Pancreas (tissue), 10 donors: ENCODE data around the gene MAGEA10. TPM values are rescaled to one million over a fixed set of nuclear protein-coding genes. Genes with fewer than 3 reads are reported as not detected.
"Not testable (repeated sequence)": the region's sequence is repeated elsewhere in the genome, so short reads cannot be mapped to it uniquely, and the experiment has no call there.

ENCODE experiments used
- ATAC-seq, 4 donors: fragments of 200-7000 bp; cut with Tn5 transposase; one replicate each; pipeline versions ENCODE4 v1.8.0 to v1.9.1; 2020; ENCODE audit warnings: mild to moderate bottlenecking in 4 of 4, moderate library complexity in 4 of 4
- DNase-seq, 6 donors: peaks; one replicate each; pipeline ENCODE4 v3.0.0-alpha.2; 2020
- FAIRE-seq: peaks from 2 replicates; lab custom pipeline; 2012; peaks lifted over from hg19 to GRCh38; lab: Jason Lieb, UNC
- H3K27ac ChIP-seq, 4 donors: fragments of 200-600 bp; sonication (generic); 1 replicate in 3 of 4; 2 replicates in 1 of 4; pipeline versions ENCODE4 v1.5.0 to v1.8.0; 2020
- H3K27me3 ChIP-seq, 4 donors: fragments of 200-600 bp; one replicate each; pipeline ENCODE4 v1.8.0; 2021
- H3K36me3 ChIP-seq, 3 donors: fragments of 200-600 bp; sonication (generic) in 1 of 3; one replicate each; pipeline versions ENCODE4 v1.5.0 to v1.8.0; 2020 to 2021
- H3K4me1 ChIP-seq, 3 donors: fragments of 200-600 bp; one replicate each; pipeline ENCODE4 v1.8.0; 2021
- H3K4me3 ChIP-seq, 4 donors: fragments of 200-600 bp; sonication (generic) in 2 of 4; one replicate each; pipeline versions ENCODE4 v1.5.0 to v1.8.0; 2020 to 2021
- H3K9me3 ChIP-seq, 4 donors: fragments of 200-600 bp; one replicate each; pipeline ENCODE4 v1.8.0; 2021
- WGBS, 2 donors: extraction: QIAGEN DNeasy Blood & Tissue Kit; methylation state at CpG; one replicate each; pipeline ENCODE4 v1.1.7; 2013; 5-methylcytosine and 5-hydroxymethylcytosine counted together
- intact Hi-C, 3 donors: fragments of 100-400 bp; cut with DNase I; formaldehyde crosslinking; loops; one replicate each; pipeline versions ENCODE4 v1.11.1 to v1.14.2; 2022
- polyA plus RNA-seq, 2 donors: library from polyadenylated mRNA; stranded (reverse); fragments of 200-250 nt; gene quantifications; one replicate each; pipeline ENCODE4 v1.2.3, GENCODE V29; 2013
- total RNA-seq, 6 donors: library from RNA; stranded (reverse); fragmentation: NEBNext Ultra II Directional in 4 of 6; extraction: Animal tissue kit (Norgen Biotek cat#: 25700) in 4 of 6; gene quantifications; one replicate each; pipeline versions ENCODE4 v1.2.1 to v1.2.4, GENCODE V29; 2021 to 2023
- TF ChIP-seq, protein P1 (sequence below), 4 donors: fragments of 200-600 bp; sonication (generic) in 3 of 4; IDR thresholded peaks; one replicate each; pipeline versions ENCODE4 v1.5.0 to v1.8.0; 2021; ENCODE audit warnings: antibody characterized with exemption in 4 of 4
- donor health status: healthy with polysubstance abuse.
- donor health status: DM: no; HTN: no; CAD: no; lungs with moderate emphysema.
- donor health status: DM: no; HTN: no; CAD: no.
- donor health status: control.
- donor health status: control.
- donor health status: Bipolar disorder and iron deficiency.
- donor health status: DM: yes; HTN: yes; CAD: no.
- donor health status: DM: no; HTN: no; CAD: no.
- donor health status: DM: no; HTN: no; CAD: no.
- donor health status: DM: yes; HTN: yes; CAD: no.

The MAGEA10 gene
- total and polyA plus RNA-seq, 8 donors, result not detected

DNA sequence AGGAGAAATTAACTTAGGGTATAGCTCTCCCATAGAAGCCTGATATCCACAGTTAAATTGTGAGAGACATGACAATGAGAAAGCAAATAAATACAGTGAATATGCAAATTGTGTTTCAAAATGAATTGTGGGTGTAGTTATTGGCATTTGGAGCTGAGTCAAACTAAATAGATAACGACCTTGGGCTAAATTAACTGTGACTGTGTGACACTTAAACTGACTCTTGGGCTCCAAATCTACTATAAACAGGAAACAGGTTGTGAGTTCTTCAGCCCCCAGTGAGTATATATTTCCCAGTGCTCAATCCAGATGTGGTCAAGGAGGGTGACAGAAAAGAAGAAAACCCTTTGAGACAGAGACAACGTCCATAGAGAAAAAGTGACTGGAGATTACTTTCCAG, 11.3 kb upstream of the MAGEA10 start:
- Histone ChIP-seq H3K4me1 (no peaks in the 10 kb centered on the region), H3K4me3 (no peak overlapping the region), H3K9me3 (no peaks in the 10 kb centered on the region), H3K36me3 (no peaks in the 10 kb centered on the region), H3K27me3 (no peaks in the 10 kb centered on the region), H3K27ac (no peak overlapping the region)
- intact Hi-C loops, result no loop called here
- TF ChIP-seq, protein P1, sequence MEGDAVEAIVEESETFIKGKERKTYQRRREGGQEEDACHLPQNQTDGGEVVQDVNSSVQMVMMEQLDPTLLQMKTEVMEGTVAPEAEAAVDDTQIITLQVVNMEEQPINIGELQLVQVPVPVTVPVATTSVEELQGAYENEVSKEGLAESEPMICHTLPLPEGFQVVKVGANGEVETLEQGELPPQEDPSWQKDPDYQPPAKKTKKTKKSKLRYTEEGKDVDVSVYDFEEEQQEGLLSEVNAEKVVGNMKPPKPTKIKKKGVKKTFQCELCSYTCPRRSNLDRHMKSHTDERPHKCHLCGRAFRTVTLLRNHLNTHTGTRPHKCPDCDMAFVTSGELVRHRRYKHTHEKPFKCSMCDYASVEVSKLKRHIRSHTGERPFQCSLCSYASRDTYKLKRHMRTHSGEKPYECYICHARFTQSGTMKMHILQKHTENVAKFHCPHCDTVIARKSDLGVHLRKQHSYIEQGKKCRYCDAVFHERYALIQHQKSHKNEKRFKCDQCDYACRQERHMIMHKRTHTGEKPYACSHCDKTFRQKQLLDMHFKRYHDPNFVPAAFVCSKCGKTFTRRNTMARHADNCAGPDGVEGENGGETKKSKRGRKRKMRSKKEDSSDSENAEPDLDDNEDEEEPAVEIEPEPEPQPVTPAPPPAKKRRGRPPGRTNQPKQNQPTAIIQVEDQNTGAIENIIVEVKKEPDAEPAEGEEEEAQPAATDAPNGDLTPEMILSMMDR (IDR thresholded peaks at IDR 0.05), result no peak
- no peak for DNase-seq
- no peak for FAIRE-seq
- ATAC-seq, result no peak
- 16 to 17% methylated on average over 2 of the region's 2 CpGs for WGBS, 2 donors

DNA sequence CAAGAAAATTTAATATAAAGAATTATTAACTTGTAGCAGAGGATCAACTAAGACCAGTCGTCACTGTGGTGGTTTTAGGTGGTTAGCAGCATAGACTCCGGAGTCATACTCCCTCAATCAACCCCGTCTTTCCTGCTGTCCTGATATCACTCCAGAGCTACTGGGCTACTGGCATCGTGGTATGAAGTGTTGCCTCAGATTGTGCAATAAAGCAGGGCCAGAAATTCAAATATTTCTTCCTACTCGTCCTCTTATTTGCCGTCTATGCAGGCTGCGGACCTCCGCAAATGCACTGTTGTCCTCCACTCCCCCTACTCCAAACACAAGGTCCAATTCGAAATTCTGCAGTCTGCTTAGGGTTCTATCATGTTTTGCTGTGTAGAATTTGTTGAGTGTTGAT, 1.2 kb upstream of the MAGEA10 start:
- no peaks in the 10 kb centered on the region for H3K36me3 ChIP-seq
- no peaks in the 10 kb centered on the region for H3K9me3 ChIP-seq
- ATAC-seq, result no peak
- intact Hi-C loops, result no loop called here
- no peak for FAIRE-seq
- DNase-seq, result no peak
- peaks cover 0 to 10% (median 2%) of the 10 kb centered on the region in 4 donors for H3K27me3 ChIP-seq
- WGBS, 2 donors, result 59% methylated on average over 9 of the region's 9 CpGs
- no peaks in the 10 kb centered on the region for H3K4me1 ChIP-seq
- H3K4me3 ChIP-seq, result no peak overlapping the region
- TF ChIP-seq, protein P1 (IDR thresholded peaks at IDR 0.05), result no peak
- H3K27ac ChIP-seq, result no peak overlapping the region

DNA sequence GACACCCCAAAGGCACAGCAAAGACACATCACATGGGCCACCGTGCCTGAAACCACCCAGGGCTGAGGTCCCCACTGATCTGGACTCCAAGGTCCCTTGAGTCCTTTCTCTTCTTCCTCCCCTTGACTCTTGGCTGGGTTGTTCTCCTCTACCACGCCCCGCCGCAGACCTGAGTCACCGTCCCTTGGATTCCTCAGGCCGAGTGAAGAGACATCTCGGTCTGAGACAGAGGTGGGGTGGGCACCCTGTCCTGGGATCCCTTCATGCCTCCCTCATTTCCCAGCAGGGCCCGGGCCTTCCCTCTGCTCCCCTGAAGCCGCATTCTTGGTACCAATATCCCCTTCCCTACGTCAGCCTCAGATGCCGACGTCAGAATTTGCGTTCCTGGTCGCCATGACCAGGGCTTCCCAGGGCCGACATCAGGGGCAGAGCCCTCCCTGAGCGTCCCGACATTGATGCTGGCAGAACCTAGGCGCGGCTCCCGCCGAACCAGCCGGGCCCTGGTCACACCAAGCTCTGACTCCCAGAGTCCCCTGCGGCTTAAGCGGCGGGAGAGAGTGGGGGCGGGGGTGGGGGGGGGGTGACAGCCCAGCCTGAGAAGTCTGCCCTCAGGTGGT, 498 bp downstream of the MAGEA10 start:
- intact Hi-C loops, result no loop called here
- no peak for ATAC-seq
- H3K9me3 ChIP-seq, result no peaks in the 10 kb centered on the region
- H3K27me3 ChIP-seq, result peaks cover 0 to 18% (median 0%) of the 10 kb centered on the region in 4 donors
- TF ChIP-seq, protein P1 (IDR thresholded peaks at IDR 0.05), result no peak
- H3K4me3 ChIP-seq, result no peak overlapping the region
- H3K27ac ChIP-seq, result no peak overlapping the region
- no peaks in the 10 kb centered on the region for H3K36me3 ChIP-seq
- no peak for FAIRE-seq
- peak in 2 of 6 donors; percentile 37 to 71 for DNase-seq
- WGBS, 2 donors, result 87 to 89% methylated on average over 19 to 26 of the region's 26 CpGs
- H3K4me1 ChIP-seq, result no peaks in the 10 kb centered on the region

DNA sequence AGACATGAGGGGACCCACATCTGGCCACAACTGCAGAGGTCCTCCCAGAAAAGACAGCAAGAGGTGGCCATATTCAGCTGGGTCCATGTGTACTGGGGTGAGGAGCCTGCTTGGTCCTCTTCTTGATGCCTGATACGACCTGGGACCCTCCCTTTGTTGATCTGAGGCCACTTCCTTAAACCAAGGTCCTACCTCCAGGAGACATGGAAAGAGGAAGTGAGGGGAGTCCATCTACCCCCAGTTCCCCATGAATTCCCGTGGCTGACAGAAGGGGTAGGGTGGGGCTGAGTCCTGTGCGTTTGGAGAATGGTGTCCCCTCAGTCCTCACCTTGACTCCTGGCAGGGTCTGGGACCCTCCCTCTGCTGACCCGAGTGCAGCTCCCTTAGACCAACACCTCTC, 2.1 kb downstream of the MAGEA10 start:
- Histone ChIP-seq H3K27ac (no peak overlapping the region), H3K9me3 (no peaks in the 10 kb centered on the region), H3K27me3 (peaks cover 0 to 15% (median 0%) of the 10 kb centered on the region in 4 donors), H3K36me3 (no peaks in the 10 kb centered on the region), H3K4me1 (no peaks in the 10 kb centered on the region), H3K4me3 (no peak overlapping the region)
- no peak for FAIRE-seq
- TF ChIP-seq, protein P1 (IDR thresholded peaks at IDR 0.05), result no peak
- peak in 1 of 6 donors; percentile 22 for DNase-seq
- WGBS, 2 donors, result 48 to 52% methylated on average over 4 of the region's 4 CpGs
- no peak for ATAC-seq
- intact Hi-C loops, result no loop called here

DNA sequence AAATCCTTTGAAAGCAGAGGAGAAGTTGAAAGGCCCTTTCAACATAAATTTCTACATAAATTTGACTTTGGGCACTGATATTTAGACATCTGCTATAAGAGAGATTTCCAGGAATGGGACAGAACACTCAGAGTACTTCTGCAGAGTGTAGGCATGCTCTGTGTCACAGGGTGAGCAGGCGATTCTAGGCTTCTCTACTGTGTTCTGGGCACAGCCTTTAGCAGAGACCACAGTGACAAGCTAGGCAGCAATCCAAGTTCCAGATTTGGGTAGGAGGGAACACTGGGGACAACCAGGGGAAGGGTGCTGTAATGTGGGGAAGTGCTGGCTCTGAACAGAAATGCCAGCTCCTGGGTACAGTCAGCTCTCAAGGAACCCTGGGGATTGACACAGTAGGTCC, 6.9 kb downstream of the MAGEA10 start:
- 83 to 90% methylated on average over 1 of the region's 1 CpG for WGBS, 2 donors
- TF ChIP-seq, protein P1 (IDR thresholded peaks at IDR 0.05), result no peak
- intact Hi-C loops, result no loop called here
- Histone ChIP-seq H3K27ac (no peak overlapping the region), H3K36me3 (no peaks in the 10 kb centered on the region), H3K4me3 (no peak overlapping the region), H3K27me3 (peaks cover 0 to 13% (median 0%) of the 10 kb centered on the region in 4 donors), H3K4me1 (no peaks in the 10 kb centered on the region), H3K9me3 (no peaks in the 10 kb centered on the region)
- DNase-seq (no peak), FAIRE-seq (no peak), ATAC-seq (no peak)

DNA sequence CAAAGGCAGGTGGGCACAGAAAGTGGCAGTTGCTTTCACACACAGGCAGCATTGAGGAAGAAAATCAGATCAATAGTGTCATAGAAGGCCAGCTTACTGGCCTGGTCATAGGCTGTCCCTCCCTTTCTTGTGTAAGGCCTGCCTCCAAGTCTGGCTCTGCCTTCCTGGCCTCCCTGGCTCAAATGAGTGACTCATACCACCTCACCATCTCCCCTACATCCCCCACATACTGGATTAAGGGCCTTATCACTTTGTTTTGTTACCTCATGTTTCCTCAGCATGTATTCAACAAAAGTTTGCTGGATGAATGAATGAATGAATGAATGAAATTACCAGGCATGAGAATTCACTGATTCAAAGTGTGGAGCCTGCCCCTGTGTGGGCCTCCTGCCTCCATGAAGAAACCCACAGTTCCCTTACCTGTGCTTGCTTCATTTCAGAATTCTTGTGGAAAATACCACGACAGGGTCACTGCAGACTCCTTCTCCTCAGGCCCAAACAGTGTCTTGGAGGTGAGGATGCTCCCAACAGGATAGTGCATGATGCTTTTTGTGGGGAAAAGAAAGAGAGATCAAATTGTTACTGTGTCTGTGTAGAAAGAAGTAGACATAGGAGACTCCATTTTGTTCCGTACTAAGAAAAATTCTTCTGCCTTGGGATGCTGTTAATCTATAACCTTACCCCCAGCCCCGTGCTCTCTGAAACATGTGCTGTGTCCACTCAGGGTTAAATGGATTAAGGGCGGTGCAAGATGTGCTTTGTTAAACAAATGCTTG, 9.1 kb downstream of the MAGEA10 start:
- 65 to 67% methylated on average over 3 of the region's 4 CpGs for WGBS, 2 donors
- H3K9me3 ChIP-seq, H3K4me1 ChIP-seq, ATAC-seq, H3K36me3 ChIP-seq, H3K4me3 ChIP-seq, H3K27ac ChIP-seq, FAIRE-seq, intact Hi-C loops, DNase-seq: not testable (repeated sequence)
- H3K27me3 ChIP-seq, result peaks cover 0 to 11% (median 0%) of the 10 kb centered on the region in 4 donors
